HG03457 (cell line): ENCODE data around the gene ARL14EPL.

Experiments
- ATAC-seq: cut with Tn5 transposase; IDR thresholded peaks from one replicate; pipeline ENCODE4 v1.9.1; 2021; ENCODE audit warnings: moderate number of reproducible peaks; ENCODE audit not compliant: unreplicated experiment

ARL14EPL gene

GRCh38 chr5:116032094-116032517, at the start of gene ARL14EPL:
Gene ARL14EPL, plus strand, starts transcription at chr5:116032472. Its CDS starts 18,994 bp downstream, at chr5:116051466.
- peak; percentile 66 for ATAC-seq

- ATAC-seq, result no peak
These were observed 48.8 kb upstream of the ARL14EPL start for GRCh38 chr5:115983519-115983918.

GRCh38 chr5:115985802-115986757, 46.2 kb upstream of the ARL14EPL start:
- ATAC-seq, result no peak

- no peak for ATAC-seq
These were observed 44.3 kb upstream of the ARL14EPL start for GRCh38 chr5:115988002-115988401.

GRCh38 chr5:115992848-115993350, 39.4 kb upstream of the ARL14EPL start:
- ATAC-seq, result no peak

GRCh38 chr5:115995351-115995750, 36.9 kb upstream of the ARL14EPL start:
- no peak for ATAC-seq

- no peak for ATAC-seq
These were observed 30.0 kb upstream of the ARL14EPL start for GRCh38 chr5:116002116-116002906.

- no peak for ATAC-seq
These were observed 28.0 kb upstream of the ARL14EPL start for GRCh38 chr5:116004248-116004647.

- ATAC-seq, result no peak
These were observed 22.5 kb upstream of the ARL14EPL start for GRCh38 chr5:116009806-116010205.

GRCh38 chr5:116011046-116011445, 21.2 kb upstream of the ARL14EPL start:
- ATAC-seq, result no peak

- ATAC-seq, result no peak
These were observed 19.0 kb upstream of the ARL14EPL start for GRCh38 chr5:116013207-116013785.

GRCh38 chr5:116013936-116014335, 18.3 kb upstream of the ARL14EPL start:
- no peak for ATAC-seq

- ATAC-seq, result no peak
These were observed 8.7 kb upstream of the ARL14EPL start for GRCh38 chr5:116023619-116024018.

GRCh38 chr5:116025866-116026265, 6.4 kb upstream of the ARL14EPL start:
- no peak for ATAC-seq

GRCh38 chr5:116032991-116033390, 719 bp downstream of the ARL14EPL start:
- ATAC-seq, result no peak

GRCh38 chr5:116035123-116035522, 2.9 kb downstream of the ARL14EPL start:
- no peak for ATAC-seq

- ATAC-seq, result no peak
These were observed 5.1 kb downstream of the ARL14EPL start for GRCh38 chr5:116037236-116037822.

- ATAC-seq, result peak; percentile 89
These were observed 6.5 kb downstream of the ARL14EPL start for GRCh38 chr5:116038817-116039216.

GRCh38 chr5:116042375-116042774, 10.1 kb downstream of the ARL14EPL start:
- no peak for ATAC-seq

GRCh38 chr5:116044073-116044472, 11.8 kb downstream of the ARL14EPL start:
- ATAC-seq, result no peak

GRCh38 chr5:116045821-116046220, 13.5 kb downstream of the ARL14EPL start:
- no peak for ATAC-seq
